Mesenchymal stem cell (in vitro differentiated cells and primary cell): Measurements from ENCODE around the gene TBC1D21.

Experiments used
- DNase-seq: peaks from one replicate; pipeline ENCODE4 v3.0.0-alpha.2; 2013
- H2AFZ ChIP-seq: one replicate; pipeline ENCODE4 v1.6.1; 2013; ENCODE audit warnings: low read depth, mild to moderate bottlenecking, control low read depth, inconsistent platforms, low read length, moderate library complexity
- H2AK5ac ChIP-seq: 2 replicates; pipeline ENCODE4 v1.6.1; 2013; ENCODE audit warnings: low read length, moderate library complexity, mild to moderate bottlenecking, inconsistent platforms; ENCODE audit not compliant: severe bottlenecking
- H2BK120ac ChIP-seq: one replicate; pipeline ENCODE4 v1.6.1; 2013; ENCODE audit warnings: low read depth, mild to moderate bottlenecking, inconsistent platforms, low read length, moderate library complexity
- H2BK12ac ChIP-seq, 2 experiments: one replicate each; pipeline ENCODE4 v1.6.1; 2013; ENCODE audit warnings: inconsistent platforms in 2 of 2, low read length in 2 of 2, mild to moderate bottlenecking in 2 of 2, moderate library complexity in 2 of 2, control low read depth in 1 of 2
- H2BK15ac ChIP-seq: one replicate; pipeline ENCODE4 v1.6.1; 2013; ENCODE audit warnings: mild to moderate bottlenecking, low read depth, inconsistent platforms; ENCODE audit not compliant: poor library complexity, severe bottlenecking
- H2BK5ac ChIP-seq: 2 replicates; pipeline ENCODE4 v1.6.1; 2013; ENCODE audit warnings: low read depth, mild to moderate bottlenecking, low read length, control low read depth, inconsistent platforms; ENCODE audit not compliant: poor library complexity, severe bottlenecking
- H3K14ac ChIP-seq, 2 experiments: one replicate each; pipeline ENCODE4 v1.6.1; 2013; ENCODE audit warnings: inconsistent platforms in 2 of 2, low read length in 2 of 2, control low read depth in 1 of 2, mild to moderate bottlenecking in 1 of 2, moderate library complexity in 1 of 2
- H3K18ac ChIP-seq, 2 experiments: one replicate each; pipeline ENCODE4 v1.6.1; 2013; ENCODE audit warnings: inconsistent platforms in 2 of 2, low read length in 2 of 2, control low read depth in 1 of 2, low read depth in 1 of 2, mild to moderate bottlenecking in 1 of 2
- H3K23ac ChIP-seq, 2 experiments: one replicate each; pipeline ENCODE4 v1.6.1; 2013; ENCODE audit warnings: inconsistent platforms in 2 of 2, low read length in 2 of 2, mild to moderate bottlenecking in 2 of 2, moderate library complexity in 2 of 2, control low read depth in 1 of 2
- H3K27ac ChIP-seq: 2 replicates; pipeline ENCODE4 v1.5.1; 2013; ENCODE audit warnings: mild to moderate bottlenecking, moderate library complexity, low read length, control low read depth, inconsistent platforms; ENCODE audit not compliant: poor library complexity, severe bottlenecking
- H3K27me3 ChIP-seq, 2 experiments: 2 replicates each; pipeline versions ENCODE4 v1.6.1 to v1.7.0; 2013; ENCODE audit warnings: low read length in 2 of 2, mild to moderate bottlenecking in 2 of 2, moderate library complexity in 2 of 2, control low read depth in 1 of 2, inconsistent platforms in 1 of 2; ENCODE audit not compliant: control insufficient read depth in 1 of 2, insufficient read depth in 1 of 2
- H3K36me3 ChIP-seq, 2 experiments: 2 replicates each; pipeline versions ENCODE4 v1.6.1 to v1.7.0; 2013; ENCODE audit warnings: low read length in 2 of 2, control low read depth in 1 of 2, inconsistent platforms in 1 of 2, low read depth in 1 of 2, mild to moderate bottlenecking in 1 of 2; ENCODE audit not compliant: insufficient read depth in 2 of 2, control insufficient read depth in 1 of 2
- H3K4ac ChIP-seq, 2 experiments: one replicate each; pipeline ENCODE4 v1.6.1; 2013; ENCODE audit warnings: inconsistent platforms in 2 of 2, low read length in 2 of 2, mild to moderate bottlenecking in 2 of 2, moderate library complexity in 2 of 2, control low read depth in 1 of 2, low read depth in 1 of 2
- H3K4me1 ChIP-seq: 2 replicates; pipeline ENCODE4 v1.6.1; 2013; ENCODE audit warnings: low read depth, low read length, control low read depth; ENCODE audit not compliant: control insufficient read depth, insufficient read depth
- H3K4me2 ChIP-seq: 2 replicates; pipeline ENCODE4 v1.6.1; 2013; ENCODE audit warnings: low read length, mild to moderate bottlenecking, inconsistent platforms; ENCODE audit not compliant: poor library complexity, severe bottlenecking
- H3K4me3 ChIP-seq, 2 experiments: 2 replicates each; pipeline versions ENCODE4 v1.5.1 to v1.7.0; 2013; ENCODE audit warnings: low read length in 2 of 2, mild to moderate bottlenecking in 2 of 2, control low read depth in 1 of 2, low read depth in 1 of 2; ENCODE audit not compliant: insufficient read depth in 1 of 2
- H3K79me1 ChIP-seq: replicated peaks from 2 replicates; pipeline ENCODE4 v1.6.1; 2013; ENCODE audit warnings: mild to moderate bottlenecking, control low read depth, low read length, inconsistent platforms; ENCODE audit not compliant: poor library complexity, severe bottlenecking
- H3K9ac ChIP-seq: 2 replicates; pipeline ENCODE4 v1.7.0; 2013; ENCODE audit warnings: mild to moderate bottlenecking, low read length, moderate library complexity
- H3K9me3 ChIP-seq: 2 replicates; pipeline ENCODE4 v1.7.0; 2013; ENCODE audit warnings: mild to moderate bottlenecking, low read length; ENCODE audit not compliant: control insufficient read depth
- H4K8ac ChIP-seq: one replicate; pipeline ENCODE4 v1.6.1; 2013; ENCODE audit warnings: inconsistent platforms, mild to moderate bottlenecking, low read length, moderate library complexity
- H4K91ac ChIP-seq: one replicate; pipeline ENCODE4 v1.6.1; 2013; ENCODE audit warnings: mild to moderate bottlenecking, low read length, inconsistent platforms
- WGBS: methylation state at CpG from one replicate; pipeline ENCODE4 v1.1.7; 2013; ENCODE audit warnings: mixed read lengths; 5-methylcytosine and 5-hydroxymethylcytosine counted together

TBC1D21 gene

GRCh38 chr15:73902121-73903020 is 29.0 kb downstream of the TBC1D21 start:
- 50% methylated on average over 10 of the region's 11 CpGs for WGBS
- Histone ChIP-seq H3K9ac (no peak overlapping the region), H3K14ac (peak overlapping the region in 1 of 2 experiments; percentile 26), H3K23ac (no peak overlapping the region), H3K27me3 (no peaks in the 10 kb centered on the region), H3K9me3 (no peaks in the 10 kb centered on the region), H2AK5ac (no peak overlapping the region), H2BK12ac (no peak overlapping the region), H3K18ac (no peak overlapping the region), H3K4ac (no peak overlapping the region), H3K4me2 (no peak overlapping the region), H3K79me1 (no peaks in the 10 kb centered on the region), H3K27ac (no peak overlapping the region), H4K8ac (no peak overlapping the region), H3K36me3 (no peaks in the 10 kb centered on the region), H3K4me3 (no peak overlapping the region), H3K4me1 (peaks cover 23% of the 10 kb centered on the region), H2BK120ac (no peak overlapping the region), H2BK5ac (no peak overlapping the region), H4K91ac (no peak overlapping the region), H2AFZ (no peak overlapping the region), H2BK15ac (no peak overlapping the region)
- DNase-seq, result no peak

- H2AK5ac ChIP-seq, result no peak overlapping the region
- no peaks in the 10 kb centered on the region for H3K9me3 ChIP-seq
- H3K9ac ChIP-seq, result no peak overlapping the region
- H2BK5ac ChIP-seq, result no peak overlapping the region
- H2BK12ac ChIP-seq, result no peak overlapping the region
- no peak overlapping the region for H4K8ac ChIP-seq
- H3K4me3 ChIP-seq, result no peak overlapping the region
- no peak overlapping the region for H3K4ac ChIP-seq
- H2AFZ ChIP-seq, result no peak overlapping the region
- peaks cover 11% of the 10 kb centered on the region for H3K4me1 ChIP-seq
- no peaks in the 10 kb centered on the region for H3K27me3 ChIP-seq
- no peak overlapping the region for H3K14ac ChIP-seq
- H3K79me1 ChIP-seq, result no peaks in the 10 kb centered on the region
- WGBS, result 94% methylated on average over 9 of the region's 9 CpGs
- no peak overlapping the region for H3K18ac ChIP-seq
- no peak for DNase-seq
- H2BK120ac ChIP-seq, result no peak overlapping the region
- no peak overlapping the region for H3K27ac ChIP-seq
- H3K4me2 ChIP-seq, result no peak overlapping the region
- peaks cover 2 to 7% of the 10 kb centered on the region in 2 experiments for H3K36me3 ChIP-seq
- no peak overlapping the region for H3K23ac ChIP-seq
- no peak overlapping the region for H2BK15ac ChIP-seq
- no peak overlapping the region for H4K91ac ChIP-seq
Observed at GRCh38 chr15:73904026-73904815, 30.9 kb downstream of the TBC1D21 start.

- H3K4me2 ChIP-seq, result no peak overlapping the region
- no peak overlapping the region for H2AK5ac ChIP-seq
- H3K14ac ChIP-seq, result no peak overlapping the region
- no peak overlapping the region for H2BK15ac ChIP-seq
- 98% methylated on average over 3 of the region's 3 CpGs for WGBS
- H3K23ac ChIP-seq, result no peak overlapping the region
- no peak for DNase-seq
- no peaks in the 10 kb centered on the region for H3K79me1 ChIP-seq
- no peak overlapping the region for H3K4me3 ChIP-seq
- H3K18ac ChIP-seq, result no peak overlapping the region
- peaks cover 2 to 10% of the 10 kb centered on the region in 2 experiments for H3K36me3 ChIP-seq
- H3K27ac ChIP-seq, result no peak overlapping the region
- no peak overlapping the region for H2BK12ac ChIP-seq
- H3K4me1 ChIP-seq, result peaks cover 4% of the 10 kb centered on the region
- no peak overlapping the region for H2BK120ac ChIP-seq
- H2AFZ ChIP-seq, result no peak overlapping the region
- no peak overlapping the region for H4K8ac ChIP-seq
- H3K9me3 ChIP-seq, result no peaks in the 10 kb centered on the region
- H3K4ac ChIP-seq, result no peak overlapping the region
- H3K27me3 ChIP-seq, result no peaks in the 10 kb centered on the region
- H3K9ac ChIP-seq, result no peak overlapping the region
- no peak overlapping the region for H2BK5ac ChIP-seq
- no peak overlapping the region for H4K91ac ChIP-seq
Observed at GRCh38 chr15:73905225-73905827, 32.0 kb downstream of the TBC1D21 start.
